HG03558 (cell line): ENCODE data around the gene LIFR.
A peak's percentile ranks its signal among the peaks of the same experiment; 100 is the strongest.

ENCODE experiments used
- ATAC-seq: cut with Tn5 transposase; IDR thresholded peaks from one replicate; pipeline ENCODE4 v1.9.1; 2021; ENCODE audit warnings: moderate number of reproducible peaks; ENCODE audit not compliant: unreplicated experiment; ENCODE audit errors: extremely low read depth

The LIFR gene

DNA sequence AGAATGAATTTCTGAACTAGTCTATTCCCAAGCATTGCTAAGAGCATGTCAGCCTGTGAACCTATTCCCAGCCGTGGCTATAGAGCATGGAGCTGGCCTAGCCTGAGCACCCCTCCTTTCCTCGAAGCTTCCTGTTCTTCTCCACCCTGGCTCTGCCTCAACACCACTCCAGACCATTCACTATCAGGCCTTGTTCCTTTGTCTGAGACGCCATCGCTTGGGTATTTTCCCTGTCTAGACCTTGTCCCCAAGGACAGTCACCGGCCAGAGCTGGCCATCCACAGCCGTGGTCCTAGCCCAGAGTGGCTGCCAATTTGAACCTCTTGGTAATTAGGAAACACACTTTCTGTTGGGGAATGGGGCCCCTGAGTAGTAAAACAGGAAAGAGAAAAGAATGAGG, 105.8 kb downstream of the LIFR start:
- no peak for ATAC-seq

DNA sequence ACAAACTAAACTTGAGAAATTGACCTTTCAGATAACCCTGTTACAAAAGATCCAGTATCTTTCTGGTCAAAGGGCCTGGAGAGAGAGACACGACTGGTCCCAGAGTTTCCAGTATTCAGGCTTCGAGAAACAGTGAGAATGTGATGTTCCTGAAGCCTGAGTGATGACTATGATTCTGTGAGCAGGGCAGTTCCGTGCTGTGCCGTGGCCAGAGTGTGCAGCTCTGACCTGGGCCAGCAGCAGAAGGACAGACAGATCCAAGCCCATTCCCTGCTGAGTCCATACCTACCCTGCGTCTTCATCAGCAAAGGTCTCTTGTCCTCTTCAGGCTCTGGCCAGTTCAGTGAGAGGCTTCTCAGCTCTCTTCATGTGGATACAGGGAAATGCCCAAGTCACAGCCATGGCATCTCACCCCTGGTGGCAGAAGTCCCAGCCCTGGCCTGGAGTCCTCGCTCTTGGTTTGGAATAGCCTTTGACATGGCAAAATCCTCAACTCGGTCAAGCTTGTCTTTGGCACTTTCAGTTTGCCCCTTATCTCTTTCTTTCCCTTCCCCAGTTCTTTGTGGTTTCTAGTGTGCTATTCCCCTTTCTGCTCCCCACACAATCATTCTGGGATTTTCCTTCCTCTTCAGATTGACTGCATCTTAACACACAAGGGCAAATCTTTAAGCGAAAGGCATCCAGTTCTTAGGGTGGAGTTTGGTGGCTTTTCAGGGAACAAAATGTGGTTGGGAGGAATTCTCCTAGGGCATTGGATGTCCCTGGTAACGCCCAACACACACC, 107.7 kb downstream of the LIFR start:
- no peak for ATAC-seq

DNA sequence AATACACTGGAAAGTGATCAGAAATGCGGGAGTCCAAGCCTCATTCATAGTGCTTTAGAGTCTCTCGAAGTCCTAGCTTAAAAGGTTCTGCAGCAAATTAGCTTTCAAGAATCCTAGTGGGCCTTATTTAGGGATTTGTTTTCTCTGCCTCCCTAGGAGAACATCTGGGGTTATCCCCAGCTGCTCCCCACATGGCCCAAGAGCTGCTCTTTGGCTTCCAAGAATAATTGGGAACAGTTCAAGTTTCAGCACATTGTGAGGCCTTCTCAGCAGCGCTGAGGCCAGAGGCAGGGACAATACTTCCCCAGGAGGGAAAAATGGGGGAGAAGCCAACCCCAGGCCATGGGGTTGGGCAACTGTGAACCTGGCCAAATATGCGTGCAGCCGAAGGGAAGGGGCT, 108.7 kb downstream of the LIFR start:
- no peak for ATAC-seq

DNA sequence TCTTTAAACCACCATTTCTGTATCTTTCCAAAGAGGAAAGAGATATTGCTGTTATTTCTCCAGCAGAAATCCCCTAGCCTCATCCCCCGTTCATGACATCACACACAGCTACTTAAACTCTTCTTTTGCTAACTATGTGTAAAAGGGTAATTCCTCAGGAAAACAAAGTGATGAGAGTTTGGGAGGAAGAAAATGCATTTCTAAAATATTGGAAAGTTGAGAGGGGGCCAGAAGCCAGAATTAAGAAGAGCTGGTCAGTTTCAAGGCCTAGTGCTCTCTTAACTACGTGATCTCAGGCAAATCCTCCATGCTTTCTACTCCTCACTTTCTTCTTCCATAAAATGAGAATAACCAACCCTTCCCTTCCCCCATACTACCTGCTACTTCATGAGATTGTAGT, 109.4 kb downstream of the LIFR start:
- no peak for ATAC-seq

DNA sequence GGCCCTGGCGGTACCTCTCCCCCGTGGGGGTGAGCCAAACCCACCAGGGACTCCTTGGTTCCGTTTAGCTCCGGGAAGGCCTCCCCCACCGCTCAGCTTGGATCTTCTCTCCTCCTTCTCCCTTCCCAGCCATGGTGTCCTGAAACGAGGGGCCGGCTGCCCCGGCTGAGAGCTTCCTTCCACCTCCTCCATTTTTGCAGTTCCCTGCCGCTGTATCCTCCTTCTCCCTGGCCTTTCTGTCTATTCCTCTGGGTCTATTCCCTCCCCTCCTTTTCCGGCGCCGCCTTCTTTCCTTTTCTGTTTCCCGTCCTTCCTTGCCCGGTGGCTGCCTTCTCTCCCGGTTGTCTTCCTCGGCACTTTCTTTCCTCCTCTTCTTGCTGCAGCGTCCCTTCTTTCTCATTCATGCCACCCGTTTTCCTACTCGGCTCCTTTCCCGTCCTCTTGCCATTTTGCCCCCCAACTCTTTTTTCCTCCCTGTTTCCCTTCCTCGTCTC, 110.4 kb downstream of the LIFR start:
- ATAC-seq, result no peak

DNA sequence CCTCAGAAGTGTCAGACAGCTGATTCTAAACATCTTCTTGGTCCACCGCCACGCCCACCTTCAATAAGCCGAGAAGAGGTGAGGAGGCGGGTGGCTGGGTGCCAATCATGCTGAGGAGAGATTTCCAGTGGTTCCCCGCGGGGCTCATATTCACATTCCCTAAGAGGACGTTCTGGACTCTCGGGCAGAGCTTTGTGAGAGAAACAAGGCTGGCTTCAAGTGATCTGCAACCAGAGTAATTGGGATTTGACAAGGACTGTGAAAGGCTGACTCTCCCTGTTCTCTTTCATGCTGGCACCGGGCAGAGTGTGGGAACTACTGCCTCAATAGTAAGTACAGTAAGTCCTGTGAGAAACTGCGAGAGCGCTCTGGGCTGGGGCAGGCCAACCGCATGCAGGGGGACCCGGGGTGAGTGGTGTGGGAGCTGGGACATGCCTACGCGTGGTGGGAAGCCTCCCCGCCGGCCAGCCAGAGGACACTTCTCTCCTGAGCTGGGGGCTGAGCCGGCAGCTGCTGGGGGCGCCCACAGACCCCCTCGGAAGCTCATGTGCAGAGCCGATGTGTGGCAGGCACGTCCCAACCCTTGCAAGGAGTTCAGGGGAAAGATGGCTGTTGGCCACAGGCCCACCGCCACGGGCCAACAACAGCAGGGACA, 110.9 kb downstream of the LIFR start:
- ATAC-seq, result no peak

DNA sequence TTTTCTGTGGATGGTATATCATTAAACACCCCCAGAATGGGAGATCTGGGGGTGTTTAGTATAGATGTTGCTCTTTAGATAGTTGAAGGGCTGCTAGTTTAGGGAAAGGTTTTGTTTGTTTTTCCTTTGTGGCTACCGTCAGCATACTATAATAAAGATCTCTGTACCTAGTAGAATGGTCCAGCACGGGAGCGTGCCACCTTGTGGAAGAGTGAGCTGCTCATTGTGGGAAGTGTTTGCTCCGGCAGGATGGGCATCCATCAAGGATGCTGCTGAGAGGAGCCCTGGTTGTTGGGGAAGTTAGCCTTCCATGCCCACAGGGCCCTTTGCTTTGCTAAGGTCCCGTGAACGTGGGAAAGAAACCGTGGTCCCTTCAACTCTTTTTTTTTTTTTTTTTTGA, 113.1 kb downstream of the LIFR start:
- ATAC-seq, result no peak

DNA sequence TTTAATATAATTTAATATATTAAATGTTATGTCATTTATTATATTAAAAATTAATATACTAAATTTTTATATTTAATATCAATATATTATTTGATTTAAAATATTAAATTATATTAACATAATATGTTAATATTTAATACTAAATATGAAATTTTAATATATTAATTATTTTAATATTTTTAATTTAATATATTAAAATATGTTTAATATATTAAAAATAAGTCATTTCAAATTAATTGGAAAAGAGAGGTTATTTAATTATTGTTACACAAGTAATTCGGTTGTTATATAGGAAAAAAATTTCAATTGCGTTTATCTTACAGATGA, 114.2 kb downstream of the LIFR start:
- no peak for ATAC-seq

DNA sequence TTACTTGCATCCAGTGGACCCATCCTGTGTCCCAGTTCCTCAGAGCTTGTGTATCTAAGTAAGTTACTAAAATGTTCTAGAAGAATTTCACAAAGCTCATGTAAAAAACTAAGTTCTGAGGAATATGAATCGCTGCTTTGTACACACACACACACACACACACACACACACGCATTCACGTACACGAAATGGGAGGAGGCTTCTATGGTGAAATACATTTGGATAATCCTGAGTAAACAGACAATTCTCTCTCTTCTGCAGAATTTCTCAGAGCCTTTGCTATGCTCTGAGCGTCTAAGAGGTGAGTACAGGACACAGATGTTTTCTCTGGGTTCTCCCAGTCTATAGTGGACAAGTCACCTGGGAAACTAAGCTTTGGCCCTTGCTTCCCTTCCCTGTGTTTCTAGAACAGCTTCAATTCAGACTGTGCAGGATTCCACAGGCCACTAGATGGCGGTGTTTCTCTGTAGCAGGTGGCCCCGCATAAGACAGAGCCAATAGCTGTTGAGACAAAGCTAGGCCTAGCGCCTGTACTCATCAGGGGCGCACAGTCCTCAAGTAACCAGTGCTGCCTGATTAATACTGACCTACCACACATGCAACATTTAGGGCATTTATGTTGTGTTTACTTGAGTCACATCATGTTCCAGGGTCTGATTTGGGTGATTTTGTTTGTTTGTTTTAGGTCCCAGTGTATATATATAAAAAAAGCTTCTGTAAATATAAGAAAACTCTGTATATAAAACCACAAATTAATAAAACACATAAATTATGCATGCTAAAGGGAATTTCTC, 114.8 kb downstream of the LIFR start:
- peak; percentile 96 for ATAC-seq

DNA sequence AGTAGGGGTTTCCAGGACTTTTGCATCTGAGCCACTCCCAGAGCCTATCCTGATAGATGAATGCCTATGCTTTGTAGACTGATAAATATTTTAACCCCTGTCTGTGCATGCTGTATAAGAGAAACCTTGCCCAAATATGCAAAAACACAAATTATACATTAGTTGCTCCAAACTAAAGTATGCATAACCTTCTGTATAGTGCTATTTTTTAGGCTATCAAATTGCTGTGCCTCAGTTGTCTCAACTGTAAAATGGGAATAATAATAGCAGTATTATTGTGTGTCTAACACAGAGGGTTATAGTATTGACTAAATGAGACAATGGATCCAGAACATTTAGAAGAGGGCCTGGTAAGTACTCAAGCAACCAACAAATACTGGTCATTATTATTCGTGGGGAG, 117.7 kb downstream of the LIFR start:
- no peak for ATAC-seq

DNA sequence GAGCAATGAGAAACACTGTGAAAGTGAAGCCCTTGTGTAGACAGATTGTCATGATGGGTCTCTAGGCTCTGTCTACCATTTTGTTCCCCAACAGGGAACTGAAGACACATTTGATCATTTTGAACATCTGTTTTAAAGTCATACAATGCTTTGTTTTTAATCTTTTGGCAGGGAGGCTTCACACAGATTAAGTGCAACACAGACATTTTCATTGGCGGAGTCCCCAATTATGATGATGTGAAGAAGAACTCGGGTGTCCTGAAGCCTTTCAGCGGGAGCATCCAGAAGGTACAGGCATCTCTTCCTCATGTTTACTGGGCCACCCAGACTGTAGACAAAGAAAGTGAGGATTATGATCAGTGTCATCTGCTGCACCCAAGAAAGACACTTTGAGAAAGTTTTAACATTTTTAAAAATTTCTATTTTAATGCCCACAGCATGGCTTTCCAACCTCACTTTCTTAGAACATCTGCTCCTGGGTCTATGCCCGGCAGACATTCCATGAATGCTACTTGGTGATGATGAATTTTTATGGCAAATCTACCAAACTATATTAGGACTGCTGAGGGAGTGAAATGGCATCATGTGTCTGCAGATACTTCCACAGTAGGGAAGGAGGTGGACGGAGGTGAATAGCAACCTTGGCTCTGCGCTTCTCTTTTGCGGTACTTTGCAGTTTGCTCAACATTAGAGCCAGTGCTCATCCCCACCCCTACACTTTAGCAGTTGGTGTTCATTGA, 121.3 kb downstream of the LIFR start:
- no peak for ATAC-seq

DNA sequence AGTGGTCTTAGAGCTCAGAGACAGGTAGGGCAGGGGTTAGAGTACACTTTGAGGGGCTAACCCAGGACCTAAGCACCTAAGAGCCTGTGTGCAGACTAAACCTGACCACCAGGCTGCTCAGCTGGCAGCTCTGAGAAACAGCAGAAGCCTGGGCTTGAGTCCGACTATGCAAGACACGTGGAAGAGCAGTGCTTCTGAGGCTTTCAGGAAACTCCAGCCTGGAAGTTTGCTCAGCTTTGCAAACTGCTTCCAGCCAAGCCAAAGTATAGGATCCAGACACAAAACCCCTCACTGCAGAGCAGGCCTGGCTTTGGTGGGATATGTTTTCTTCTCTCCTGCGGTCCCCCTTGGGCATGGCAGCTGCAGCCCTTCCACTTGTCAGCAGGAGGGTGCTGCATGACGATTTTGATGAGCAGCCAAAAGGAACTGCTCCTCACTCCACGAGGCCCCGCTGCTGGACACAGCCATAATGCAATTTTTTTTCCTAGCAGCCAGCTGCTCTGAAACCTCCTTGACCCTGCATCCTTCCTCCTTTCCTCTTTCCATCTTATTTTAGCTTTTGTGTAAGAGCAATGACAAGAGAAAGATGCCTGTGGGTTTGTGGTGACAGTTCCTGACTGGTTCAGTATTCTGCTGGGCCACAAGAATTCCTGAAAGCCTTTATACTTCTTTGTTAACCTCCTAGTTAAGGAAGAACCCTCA, 123.1 kb downstream of the LIFR start:
- no peak for ATAC-seq

DNA sequence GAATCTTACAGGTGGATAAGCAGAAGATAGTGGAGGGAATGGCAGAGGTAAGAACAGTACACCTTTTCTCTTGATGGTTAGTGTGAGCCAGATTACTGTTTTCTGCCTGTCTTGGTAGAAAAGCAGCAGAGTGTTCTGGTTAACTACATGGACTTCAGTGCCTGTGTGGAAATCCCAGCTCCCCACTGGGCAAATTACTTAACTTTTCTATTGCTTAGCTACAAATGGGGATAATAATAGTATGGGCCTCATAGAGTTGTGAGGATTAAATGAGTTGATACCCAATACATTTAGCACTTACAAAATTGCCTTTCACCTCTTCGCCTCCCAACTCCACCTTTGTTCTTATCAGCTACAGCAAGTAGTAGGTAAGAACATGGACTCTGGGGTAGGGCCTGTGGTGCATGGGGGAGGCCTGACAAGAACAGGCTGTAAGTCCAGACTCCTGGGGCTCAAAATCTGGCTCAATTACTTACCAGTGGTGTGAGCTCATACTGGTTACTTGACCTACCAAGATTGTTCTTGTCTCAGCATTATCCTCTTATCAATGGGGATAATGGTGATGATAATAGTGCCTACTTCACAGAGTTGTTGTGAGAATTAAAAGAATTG, 125.1 kb downstream of the LIFR start:
- no peak for ATAC-seq

DNA sequence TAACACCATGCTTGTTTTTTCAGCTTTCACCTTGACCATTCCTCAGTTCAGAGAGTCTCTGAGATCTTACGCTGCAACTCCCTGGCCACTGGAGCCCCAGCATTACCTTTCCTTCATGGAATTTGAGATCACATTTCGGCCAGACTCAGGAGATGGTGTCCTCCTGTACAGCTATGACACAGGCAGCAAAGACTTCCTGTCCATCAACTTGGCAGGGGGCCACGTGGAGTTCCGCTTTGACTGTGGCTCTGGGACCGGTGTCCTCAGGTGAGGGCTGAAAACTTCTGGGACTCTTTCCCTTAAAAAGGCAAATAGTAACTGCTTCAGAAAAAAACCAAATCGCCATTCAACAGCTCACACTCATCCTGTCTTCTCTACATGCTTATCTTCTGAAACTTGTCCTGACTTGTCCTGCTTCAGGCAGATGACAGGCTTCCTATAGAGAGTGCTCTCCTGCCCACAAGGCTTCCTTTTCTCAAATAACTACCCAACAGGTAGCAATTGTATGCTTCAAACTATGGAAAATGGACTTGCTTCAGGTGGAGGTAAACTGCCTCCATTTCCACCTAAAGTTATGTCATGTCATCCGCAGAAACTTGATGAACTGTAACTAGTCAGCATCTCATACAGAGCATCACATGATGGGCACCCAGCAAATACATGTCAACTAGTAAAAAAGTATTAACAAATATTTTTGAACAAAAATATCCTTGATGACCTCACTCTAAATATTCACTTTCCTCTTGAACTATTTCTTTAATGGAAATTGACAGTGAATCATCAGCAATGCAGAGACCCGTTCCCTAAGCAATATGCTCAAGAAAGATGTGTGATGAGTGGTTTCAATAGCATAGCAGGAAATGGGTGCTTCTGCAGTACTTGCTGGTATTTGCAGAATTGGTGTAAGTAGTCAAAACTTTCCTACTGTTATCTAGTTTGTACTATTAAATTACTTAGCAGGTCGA, 129.2 kb downstream of the LIFR start:
- no peak for ATAC-seq

DNA sequence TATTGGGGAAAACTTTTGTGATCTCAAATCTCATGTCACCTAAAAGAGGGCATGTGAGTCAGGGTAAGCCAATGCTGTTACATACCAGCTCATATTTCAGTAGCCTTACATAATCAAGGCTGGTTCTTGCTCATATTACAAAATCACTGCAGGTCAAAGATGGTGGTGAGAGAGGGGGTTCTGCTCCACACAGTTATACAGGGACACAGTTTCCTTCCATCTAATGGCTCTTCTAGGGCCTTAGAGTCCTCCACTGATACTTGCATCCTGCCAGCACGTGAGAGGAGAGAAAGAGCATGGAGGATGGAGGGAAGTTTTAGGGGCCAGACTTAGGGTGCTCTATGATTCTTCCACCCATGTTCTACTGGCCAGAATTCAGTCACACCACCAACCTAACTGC, 130.0 kb downstream of the LIFR start:
- no peak for ATAC-seq
